Smooth muscle cell (in vitro differentiated cells): ENCODE measurements around the gene PPOX. TPM values are rescaled to one million over a fixed set of nuclear protein-coding genes. Genes with fewer than 3 reads are reported as not detected.

Source experiments
- DNase-seq: peaks from one replicate; lab custom pipeline; 2025; ENCODE audit not compliant: unreplicated experiment; lab: John Stamatoyannopoulos, UW
- H2AFZ ChIP-seq: fragments of 200-600 bp; sonication (generic); 2 replicates; pipeline ENCODE4 v1.6.0; 2016; ENCODE audit warnings: antibody characterized with exemption, low read depth, mild to moderate bottlenecking
- H3F3A ChIP-seq: fragments of 200-600 bp; sonication (generic); 2 replicates; pipeline ENCODE4 v1.6.0; 2017; ENCODE audit warnings: antibody characterized with exemption, low read depth
- H3K27ac ChIP-seq: fragments of 200-600 bp; sonication (generic); 2 replicates; pipeline ENCODE4 v1.5.1; 2016; ENCODE audit warnings: low read depth, mild to moderate bottlenecking
- H3K27me3 ChIP-seq: fragments of 200-600 bp; sonication (generic); 2 replicates; pipeline ENCODE4 v1.6.1; 2016; ENCODE audit warnings: low read depth, mild to moderate bottlenecking
- H3K36me3 ChIP-seq: fragments of 200-600 bp; sonication (generic); 2 replicates; pipeline ENCODE4 v1.5.1; 2016; ENCODE audit warnings: low read depth
- H3K4me1 ChIP-seq: fragments of 200-600 bp; sonication (generic); 2 replicates; pipeline ENCODE4 v1.5.1; 2016; ENCODE audit warnings: low read depth
- H3K4me2 ChIP-seq: fragments of 200-600 bp; sonication (generic); 2 replicates; pipeline ENCODE4 v1.6.0; 2016; ENCODE audit warnings: mild to moderate bottlenecking
- H3K4me3 ChIP-seq: fragments of 200-600 bp; sonication (generic); 2 replicates; pipeline ENCODE4 v1.5.1; 2016; ENCODE audit warnings: mild to moderate bottlenecking
- H3K79me2 ChIP-seq: fragments of 200-600 bp; sonication (generic); 2 replicates; pipeline ENCODE4 v1.6.0; 2016; ENCODE audit warnings: low read depth, mild to moderate bottlenecking
- H3K9ac ChIP-seq: fragments of 200-600 bp; sonication (generic); 2 replicates; pipeline ENCODE4 v1.6.0; 2016; ENCODE audit warnings: low read depth
- H3K9me3 ChIP-seq: fragments of 200-600 bp; sonication (generic); replicated peaks from 2 replicates; pipeline ENCODE4 v1.5.1; 2016; ENCODE audit warnings: low read depth
- H4K20me1 ChIP-seq: fragments of 200-600 bp; sonication (generic); 2 replicates; pipeline ENCODE4 v1.6.0; 2016; ENCODE audit warnings: low read depth
- CTCF ChIP-seq: fragments of 200-600 bp; sonication (generic); IDR thresholded peaks from 2 replicates; pipeline ENCODE4 v1.5.1; 2017; ENCODE audit warnings: borderline replicate concordance, mild to moderate bottlenecking, antibody characterized with exemption; ENCODE audit not compliant: insufficient read depth, poor library complexity, severe bottlenecking
- WGBS: methylation state at CpG from one replicate; pipeline ENCODE4 v1.1.7; 2016; ENCODE audit warnings: low lambda C conversion rate; 5-methylcytosine and 5-hydroxymethylcytosine counted together
- polyA plus RNA-seq: library from polyadenylated mRNA; unstranded; fragments of >200 nt; fragmentation: Nextera tagmentation; extraction: Ambion mirVana; gene quantifications from 2 replicates; pipeline ENCODE4 v1.2.1, GENCODE V29; 2016
- total RNA-seq: library from RNA; depleted of rRNA; stranded (reverse); fragments of >200 nt; gene quantifications from 2 replicates; pipeline ENCODE4 v1.2.3, GENCODE V29; 2014

PPOX gene
- total and polyA plus RNA-seq, 2 experiments from 2014 or later, result 16.5 to 23.8 TPM

- no peak overlapping the region for H3K9ac ChIP-seq
- no peaks in the 10 kb centered on the region for H4K20me1 ChIP-seq
- H3K36me3 ChIP-seq, result no peaks in the 10 kb centered on the region
- 95% methylated on average over 12 of the region's 12 CpGs for WGBS
- no peaks in the 10 kb centered on the region for H3K9me3 ChIP-seq
- peaks cover 12% of the 10 kb centered on the region for H3K4me1 ChIP-seq
- H3K79me2 ChIP-seq, result peaks cover 5% of the 10 kb centered on the region
- no peak overlapping the region for H3K4me3 ChIP-seq
- TF ChIP-seq CTCF, result no peak
- no peaks in the 10 kb centered on the region for H3F3A ChIP-seq
- no peak overlapping the region for H2AFZ ChIP-seq
- no peaks in the 10 kb centered on the region for H3K27me3 ChIP-seq
- DNase-seq, result no peak
- no peak overlapping the region for H3K27ac ChIP-seq
- H3K4me2 ChIP-seq, result no peak overlapping the region
Observed at GRCh38 chr1:161171696-161172095, 5.5 kb downstream of the PPOX start.

GRCh38 chr1:161172349-161172748 is 6.1 kb downstream of the PPOX start:
- Histone ChIP-seq H3F3A (no peaks in the 10 kb centered on the region), H2AFZ (no peak overlapping the region), H3K27me3 (no peaks in the 10 kb centered on the region), H3K79me2 (peaks cover 10% of the 10 kb centered on the region), H3K36me3 (no peaks in the 10 kb centered on the region), H3K9ac (no peak overlapping the region), H3K4me1 (peaks cover 8% of the 10 kb centered on the region), H3K9me3 (no peaks in the 10 kb centered on the region), H4K20me1 (no peaks in the 10 kb centered on the region), H3K27ac (no peak overlapping the region), H3K4me3 (no peak overlapping the region), H3K4me2 (no peak overlapping the region)
- WGBS, result 83% methylated on average over 1 of the region's 1 CpG
- no peak for TF ChIP-seq CTCF
- DNase-seq, result no peak

GRCh38 chr1:161172776-161173376 is 6.7 kb downstream of the PPOX start:
- H3K9me3 ChIP-seq, result no peaks in the 10 kb centered on the region
- H3K36me3 ChIP-seq, result no peaks in the 10 kb centered on the region
- no peaks in the 10 kb centered on the region for H3K27me3 ChIP-seq
- TF ChIP-seq CTCF, result no peak
- no peak overlapping the region for H3K4me3 ChIP-seq
- peaks cover 10% of the 10 kb centered on the region for H3K79me2 ChIP-seq
- no peak overlapping the region for H3K4me2 ChIP-seq
- no peak overlapping the region for H3K27ac ChIP-seq
- no peak overlapping the region for H2AFZ ChIP-seq
- H3F3A ChIP-seq, result no peaks in the 10 kb centered on the region
- WGBS, result 83% methylated on average over 4 of the region's 4 CpGs
- no peak for DNase-seq
- H4K20me1 ChIP-seq, result no peaks in the 10 kb centered on the region
- peaks cover 7% of the 10 kb centered on the region for H3K4me1 ChIP-seq
- no peak overlapping the region for H3K9ac ChIP-seq

- H3K4me2 ChIP-seq, result no peak overlapping the region
- no peak overlapping the region for H3K27ac ChIP-seq
- 99% methylated on average over 11 of the region's 11 CpGs for WGBS
- H3K79me2 ChIP-seq, result peaks cover 10% of the 10 kb centered on the region
- peaks cover 7% of the 10 kb centered on the region for H3K4me1 ChIP-seq
- TF ChIP-seq CTCF, result no peak
- no peak overlapping the region for H3K4me3 ChIP-seq
- no peaks in the 10 kb centered on the region for H3K36me3 ChIP-seq
- no peaks in the 10 kb centered on the region for H3K9me3 ChIP-seq
- no peak overlapping the region for H2AFZ ChIP-seq
- H3K27me3 ChIP-seq, result no peaks in the 10 kb centered on the region
- H3K9ac ChIP-seq, result no peak overlapping the region
- H3F3A ChIP-seq, result no peaks in the 10 kb centered on the region
- H4K20me1 ChIP-seq, result no peaks in the 10 kb centered on the region
- DNase-seq, result no peak
Observed at GRCh38 chr1:161173711-161174110, 7.5 kb downstream of the PPOX start.
